Measurements from ENCODE around the gene KLK1. TPM values are rescaled to one million over a fixed set of nuclear protein-coding genes. Genes with fewer than 3 reads are reported as not detected.

The KLK1 gene
- polyA plus RNA-seq, 3 donors = 0.66 to 0.72 TPM; not detected in 1

DNA sequence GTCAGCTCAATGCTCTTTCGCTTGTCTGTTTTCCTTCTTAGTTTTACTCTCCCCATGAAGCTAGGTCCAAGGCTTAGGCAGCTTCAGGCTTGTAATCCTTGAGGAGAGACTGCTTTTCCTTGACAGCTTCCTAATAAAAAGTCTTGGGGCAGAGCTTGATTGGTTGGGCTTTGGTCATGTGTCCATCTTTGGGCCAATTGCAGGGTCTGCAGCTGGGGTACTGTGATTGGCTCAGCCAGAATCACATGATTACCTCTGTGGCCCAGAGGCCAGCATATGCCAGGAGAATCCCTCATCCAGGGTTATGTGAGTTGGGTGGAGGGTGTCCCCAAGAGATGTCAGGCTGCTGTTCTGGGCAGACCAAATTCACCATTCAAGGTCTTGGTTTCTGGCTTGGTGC, 8.1 kb downstream of the KLK1 start:
- no CpG with 5 or more reads among the region's 1 CpG for WGBS (ENCODE audit: insufficient coverage)
- peaks cover 56 to 71% (median 62%) of the 10 kb centered on the region in 3 donors for H3K27me3 Mint-ChIP-seq (ENCODE audit: low read depth in 3 of 3)
- TF ChIP-seq CTCF (IDR thresholded peaks at IDR 0.05) = no peak

GRCh38 chr19:50814883-50815282, 8.7 kb downstream of the KLK1 start:
- Histone ChIP-seq H3K79me2 (ENCODE audit: insufficient read depth, low read length) (no peaks in the 10 kb centered on the region), H3K27ac (ENCODE audit: low read depth in 1 of 2, low read length in 2 of 2) (no peak overlapping the region), H2AFZ (ENCODE audit: insufficient read depth, low read depth, low read length, poor library complexity, severe bottlenecking) (no peak overlapping the region), H3K27me3 (ENCODE audit: control insufficient read depth in 2 of 2, insufficient read depth in 2 of 2, low read length in 2 of 2) (peaks cover 0 to 38% of the 10 kb centered on the region in 2 donors), H4K20me1 (ENCODE audit: insufficient read depth, low read length) (no peaks in the 10 kb centered on the region), H3K4me1 (ENCODE audit: control insufficient read depth in 1 of 2, insufficient read depth in 2 of 2, low read length in 2 of 2) (peaks cover 8 to 10% of the 10 kb centered on the region in 2 donors), H3K4me2 (replicated peaks; ENCODE audit: extremely low read depth, low read length, poor library complexity, severe bottlenecking) (no peak overlapping the region), H3K4me3 (replicated peaks in 1 of 3; ENCODE audit: low read depth in 2 of 3, low read length in 3 of 3) (no peak overlapping the region), H3K9me3 (replicated peaks in 1 of 2; ENCODE audit: control insufficient read depth in 1 of 2, insufficient read depth in 1 of 2, low read length in 2 of 2) (peaks cover 5 to 6% of the 10 kb centered on the region in 2 donors), H3K36me3 (replicated peaks in 1 of 2; ENCODE audit: control insufficient read depth in 1 of 2, insufficient read depth in 2 of 2, low read length in 2 of 2) (no peaks in the 10 kb centered on the region), H3K9ac (ENCODE audit: insufficient read depth, low read length, poor library complexity, severe bottlenecking) (no peak overlapping the region)
- intact Hi-C loops (cut with micrococcal nuclease) = no loop called here
- peaks cover 3 to 18% (median 12%) of the 10 kb centered on the region in 7 donors for H3K9me3 Mint-ChIP-seq
- peaks cover 15% of the 10 kb centered on the region for H3K4me1 Mint-ChIP-seq
- WGBS (ENCODE audit: insufficient coverage) = 95% methylated on average over 4 of the region's 5 CpGs
- H3K27ac Mint-ChIP-seq = no peak overlapping the region
- no peak for DNase-seq
- peaks cover 0 to 3% of the 10 kb centered on the region in 2 donors for H3K36me3 Mint-ChIP-seq
- no peak overlapping the region for H3K4me3 Mint-ChIP-seq
- TF ChIP-seq CTCF (IDR thresholded peaks at IDR 0.05) = no peak
- H3K27me3 Mint-ChIP-seq (ENCODE audit: low read depth in 3 of 3) = peaks cover 52 to 69% (median 59%) of the 10 kb centered on the region in 3 donors

More for the DNA sequence above, 8.1 kb downstream of the KLK1 start:
- Mint-ChIP-seq H3K4me1 (peaks cover 21% of the 10 kb centered on the region), H3K27ac (no peak overlapping the region), H3K36me3 (peaks cover 0 to 3% of the 10 kb centered on the region in 2 donors), H3K9me3 (peaks cover 3 to 21% (median 12%) of the 10 kb centered on the region in 7 donors), H3K4me3 (peak overlapping the region in 1 of 2 donors; percentile 44)
- no peak overlapping the region for H3K27ac ChIP-seq (ENCODE audit: low read depth in 1 of 2, low read length in 2 of 2)
- no peaks in the 10 kb centered on the region for H3K79me2 ChIP-seq (ENCODE audit: insufficient read depth, low read length)
- DNase-seq = no peak
- no peak overlapping the region for H3K4me3 ChIP-seq (replicated peaks in 1 of 3; ENCODE audit: low read depth in 2 of 3, low read length in 3 of 3)
- no peaks in the 10 kb centered on the region for H3K36me3 ChIP-seq (replicated peaks in 1 of 2; ENCODE audit: control insufficient read depth in 1 of 2, insufficient read depth in 2 of 2, low read length in 2 of 2)
- H3K9me3 ChIP-seq (replicated peaks in 1 of 2; ENCODE audit: control insufficient read depth in 1 of 2, insufficient read depth in 1 of 2, low read length in 2 of 2) = peaks cover 5 to 6% of the 10 kb centered on the region in 2 donors
- peaks cover 0 to 43% of the 10 kb centered on the region in 2 donors for H3K27me3 ChIP-seq (ENCODE audit: control insufficient read depth in 2 of 2, insufficient read depth in 2 of 2, low read length in 2 of 2)
- H2AFZ ChIP-seq (ENCODE audit: insufficient read depth, low read depth, low read length, poor library complexity, severe bottlenecking) = no peak overlapping the region
- peaks cover 14 to 16% of the 10 kb centered on the region in 2 donors for H3K4me1 ChIP-seq (ENCODE audit: control insufficient read depth in 1 of 2, insufficient read depth in 2 of 2, low read length in 2 of 2)
- no peak overlapping the region for H3K9ac ChIP-seq (ENCODE audit: insufficient read depth, low read length, poor library complexity, severe bottlenecking)
- H4K20me1 ChIP-seq (ENCODE audit: insufficient read depth, low read length) = no peaks in the 10 kb centered on the region
- H3K4me2 ChIP-seq (replicated peaks; ENCODE audit: extremely low read depth, low read length, poor library complexity, severe bottlenecking) = no peak overlapping the region
- intact Hi-C loops (cut with micrococcal nuclease) = no loop called here
